T follicular helper cell (primary cell): ENCODE results near the gene CITED4.

Experiments used
- DNase-seq: peaks from one replicate; pipeline ENCODE4 v3.0.0-alpha.2; 2020; ENCODE audit warnings: low read depth

The CITED4 gene

DNA sequence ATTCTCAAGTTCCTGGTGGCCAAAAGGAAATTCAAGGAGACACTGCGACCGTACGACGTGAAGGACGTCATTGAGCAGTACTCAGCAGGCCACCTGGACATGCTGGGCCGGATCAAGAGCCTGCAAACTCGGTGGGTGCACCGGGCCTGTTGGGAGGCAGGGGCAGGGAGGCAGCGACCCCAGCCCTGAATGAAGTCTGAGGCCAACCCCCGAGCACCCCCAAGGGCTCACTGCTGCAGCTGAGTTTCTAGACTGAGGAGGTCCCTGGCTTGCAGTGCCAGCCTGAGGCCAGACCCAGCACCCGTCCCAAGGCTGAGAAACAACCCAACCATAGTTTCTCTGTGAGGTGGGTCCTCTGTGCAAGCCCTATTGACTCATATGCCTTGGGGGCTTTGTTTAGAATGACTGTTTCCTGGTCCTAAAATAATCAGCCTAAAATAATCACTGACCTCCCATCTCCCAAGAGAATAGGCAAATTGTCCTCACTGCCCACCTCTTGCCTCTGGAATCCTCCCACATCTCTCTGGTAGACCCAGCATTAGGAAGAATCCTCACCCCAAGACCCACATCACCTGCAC lies 27.1 kb downstream of the CITED4 start:
- DNase-seq, result no peak

GRCh38 chr1:40833979-40834378 lies 28.2 kb downstream of the CITED4 start:
- DNase-seq, result no peak

- DNase-seq, result no peak
These were observed 31.0 kb downstream of the CITED4 start for GRCh38 chr1:40831001-40831732.

DNA sequence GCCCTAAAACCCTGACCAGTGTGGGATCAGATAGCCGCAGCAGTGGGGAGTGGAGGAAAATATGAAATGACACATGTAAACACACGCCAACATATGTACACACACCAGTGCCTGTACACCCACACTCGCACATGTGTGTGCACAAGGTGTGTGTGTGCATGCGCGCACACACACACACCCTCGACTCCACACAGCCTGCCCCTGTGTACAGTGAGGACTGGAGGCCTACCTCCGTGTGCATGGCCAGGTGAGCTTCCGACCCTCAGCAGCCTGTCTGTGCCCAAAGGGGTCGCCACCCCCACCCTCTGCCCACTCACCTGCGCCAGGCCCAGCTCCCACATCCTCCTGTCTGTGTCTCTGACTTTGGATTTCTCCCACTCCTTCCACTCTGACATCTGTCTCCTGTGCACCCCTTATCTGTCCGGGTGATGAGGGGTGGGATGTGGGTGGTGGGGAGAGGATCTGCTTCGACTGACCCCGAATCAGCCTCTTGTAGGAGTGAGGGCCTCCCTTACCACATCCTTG lies 31.7 kb downstream of the CITED4 start:
- DNase-seq, result no peak

DNA sequence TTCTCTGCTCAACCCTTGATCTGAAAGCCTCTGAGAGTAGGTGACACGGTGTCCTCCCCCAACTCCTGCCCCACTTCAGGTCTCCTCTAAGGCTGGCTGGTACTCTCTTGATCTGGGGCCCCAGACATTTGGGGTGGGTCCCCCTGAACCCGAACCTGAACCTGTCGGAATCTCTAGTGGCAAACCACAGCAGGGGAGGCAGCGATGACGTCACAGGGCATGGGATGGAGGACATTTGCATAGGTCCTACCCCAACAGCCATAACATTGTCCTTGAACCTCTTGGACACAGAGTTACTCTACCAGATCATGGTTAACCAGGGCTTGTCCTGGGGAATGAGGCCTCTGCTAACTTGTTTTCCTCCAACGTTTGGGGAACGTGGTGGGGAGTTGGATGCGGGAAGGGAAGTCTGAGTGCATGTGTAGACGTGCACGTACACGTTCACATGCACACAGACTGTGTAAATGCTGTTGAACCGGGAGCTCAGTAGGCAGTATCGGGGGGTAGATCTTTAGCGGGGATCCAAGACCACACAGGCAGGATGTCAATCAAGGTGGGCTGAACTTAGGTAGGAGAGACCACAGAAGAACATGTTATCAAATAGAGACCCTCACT lies 32.4 kb downstream of the CITED4 start:
- no peak for DNase-seq

DNA sequence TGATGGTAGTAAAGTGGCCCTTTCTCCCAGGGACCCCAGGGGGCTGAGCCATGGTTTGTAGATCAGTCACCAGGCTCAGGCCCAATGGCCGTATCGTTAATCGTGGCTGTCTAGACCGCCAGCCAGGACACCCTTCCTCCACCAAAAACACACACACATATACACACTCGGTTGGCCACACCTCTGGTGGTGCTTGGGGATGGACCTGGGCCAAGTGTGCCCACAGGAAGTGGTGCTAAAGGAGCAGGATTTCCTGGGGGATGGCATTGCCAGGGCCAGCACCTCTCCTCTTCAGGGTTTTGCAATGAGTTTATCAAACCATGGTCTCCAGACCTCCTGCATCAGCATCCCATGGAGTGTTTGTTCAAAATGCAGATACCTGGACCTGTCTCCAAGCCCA lies 36.2 kb downstream of the CITED4 start:
- DNase-seq, result no peak

DNA sequence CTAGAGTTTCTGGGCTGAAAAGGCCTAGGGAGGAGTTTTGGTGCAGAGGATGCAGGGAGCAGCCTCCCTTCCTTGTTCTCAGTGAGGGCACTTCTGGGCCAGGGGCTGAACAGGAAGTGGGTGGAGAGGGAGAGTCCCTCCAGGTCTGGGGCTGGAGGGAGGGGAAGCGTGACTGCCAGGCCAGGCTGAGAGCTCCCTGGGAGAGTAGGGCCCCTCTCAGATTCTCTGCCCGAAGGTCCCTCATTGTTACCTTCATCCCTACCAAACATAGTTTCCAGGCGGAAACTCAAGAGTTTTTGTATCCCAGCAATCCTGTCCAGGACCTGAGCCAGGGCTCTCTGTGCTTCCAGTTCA lies 36.8 kb downstream of the CITED4 start:
- no peak for DNase-seq

- no peak for DNase-seq
These were observed 37.4 kb downstream of the CITED4 start for GRCh38 chr1:40824591-40825434.

DNA sequence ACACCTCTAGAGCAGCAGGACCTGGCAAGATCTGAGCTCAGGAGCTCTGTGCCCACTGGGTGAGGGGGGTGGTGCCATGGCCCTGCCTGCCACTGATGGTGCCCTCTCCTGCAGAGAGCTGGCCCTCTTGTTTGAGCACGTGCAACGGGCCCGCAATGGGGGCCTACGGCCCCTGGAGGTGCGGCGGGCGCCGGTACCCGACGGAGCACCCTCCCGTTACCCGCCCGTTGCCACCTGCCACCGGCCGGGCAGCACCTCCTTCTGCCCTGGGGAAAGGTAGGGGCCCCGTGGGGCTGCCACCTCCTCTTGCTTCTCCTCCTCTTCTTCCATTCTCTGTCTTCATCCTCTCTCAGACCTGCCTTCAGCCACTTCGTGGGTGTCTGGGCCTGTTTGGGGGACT lies 38.2 kb downstream of the CITED4 start:
- no peak for DNase-seq

DNA sequence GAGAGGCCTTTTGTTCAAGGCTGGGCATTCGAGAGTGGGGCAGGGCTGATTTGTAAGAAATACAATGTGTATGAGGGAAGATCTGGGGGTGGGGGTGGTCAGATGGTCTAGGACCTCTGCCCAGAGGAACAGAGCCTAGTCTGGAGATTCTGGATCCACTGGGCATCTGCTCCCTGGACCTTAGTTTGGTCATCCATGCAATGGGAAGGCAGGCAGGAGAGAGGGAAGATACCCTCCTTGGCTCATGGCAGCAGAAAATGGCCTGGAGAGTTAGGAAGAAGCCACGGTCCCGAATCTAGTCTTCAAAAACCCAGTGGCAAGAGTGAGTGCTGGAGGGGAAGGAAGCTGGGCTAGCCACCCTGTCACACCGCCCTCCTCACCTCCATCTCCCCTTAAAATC lies 38.8 kb downstream of the CITED4 start:
- DNase-seq, result no peak

DNA sequence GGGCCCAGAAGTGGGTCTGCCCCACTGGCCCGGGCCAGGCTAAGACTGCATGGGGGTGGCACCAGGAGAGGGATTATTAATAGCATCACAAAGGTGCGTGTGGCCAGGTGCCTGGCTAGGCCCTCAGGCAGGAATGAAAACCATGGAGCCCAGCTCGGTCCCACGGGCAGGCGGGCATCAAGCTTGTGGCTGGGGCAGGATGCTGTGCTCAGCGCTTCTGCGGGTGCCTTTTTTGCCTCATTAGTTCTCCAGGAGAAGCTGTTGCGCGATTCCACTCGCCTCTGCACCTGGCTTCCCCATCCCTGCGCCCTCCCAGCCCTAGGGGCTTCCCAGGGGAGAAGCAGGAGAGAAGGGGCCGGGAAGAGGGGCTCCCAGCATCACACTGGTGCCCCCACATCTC lies 39.3 kb downstream of the CITED4 start:
- DNase-seq, result no peak

DNA sequence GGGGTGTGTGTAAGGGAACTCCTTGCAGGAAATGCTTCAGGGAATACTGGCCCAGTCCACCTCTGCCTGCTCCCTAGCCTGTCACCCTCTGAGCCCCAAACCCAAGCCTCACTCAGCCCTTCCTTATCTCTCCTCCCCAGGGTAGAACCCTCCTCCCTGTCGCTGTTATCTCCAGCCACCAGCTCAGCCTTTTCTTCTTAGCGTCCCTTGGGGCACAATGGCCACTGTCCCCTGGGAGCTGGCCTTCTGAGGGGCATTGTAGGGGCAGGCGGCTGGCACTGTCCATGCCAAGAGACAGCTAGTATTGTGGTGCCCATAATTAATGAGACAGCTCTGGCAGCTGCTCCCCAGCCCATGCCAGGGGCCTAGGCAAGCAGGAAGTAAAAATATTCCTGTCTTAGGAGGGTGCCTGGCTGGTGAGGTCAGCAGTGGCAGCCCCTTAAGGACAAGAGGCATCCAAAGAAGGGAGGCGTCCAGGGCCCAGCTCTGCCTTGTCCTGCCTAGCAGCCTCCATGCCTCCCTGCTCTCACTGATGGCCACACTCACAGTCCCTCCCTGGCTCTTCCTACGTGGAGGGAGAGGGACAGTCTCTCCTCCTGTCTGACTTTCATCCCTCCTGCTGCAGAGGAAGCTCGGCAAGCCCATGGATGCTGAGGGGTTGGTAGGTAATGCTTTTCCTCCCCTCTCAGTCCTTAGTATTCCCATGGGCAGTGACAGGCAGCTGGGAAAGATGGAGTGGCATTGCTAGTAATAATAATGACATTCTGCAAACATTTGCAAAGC lies 41.1 kb downstream of the CITED4 start:
- DNase-seq, result no peak

DNA sequence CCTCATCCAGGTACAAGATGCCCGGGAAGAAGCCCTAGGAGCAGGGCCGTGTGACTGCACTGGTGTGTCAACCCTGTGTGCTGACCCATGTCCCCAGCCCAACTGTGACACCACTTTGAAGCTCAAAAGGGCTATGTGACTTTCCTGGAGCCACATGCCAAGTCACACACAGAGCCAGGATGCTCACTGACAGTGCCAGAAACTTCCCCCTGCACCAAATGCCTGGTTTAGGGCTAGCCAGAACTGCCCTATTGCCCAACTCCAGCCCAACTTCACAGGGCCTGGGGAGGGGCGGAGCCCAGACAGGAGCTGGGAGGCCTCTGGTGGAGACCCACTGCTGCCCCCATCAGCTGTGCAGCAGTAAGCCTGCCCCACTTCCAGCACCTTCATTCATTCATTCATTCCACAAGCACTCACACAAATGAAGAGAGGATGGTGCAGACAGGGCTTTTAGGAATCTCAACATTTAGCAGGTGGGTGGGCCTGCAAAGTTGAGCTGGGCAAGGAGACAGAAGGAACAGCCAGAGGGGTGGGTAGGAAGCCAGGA lies 41.8 kb downstream of the CITED4 start:
- DNase-seq, result no peak

DNA sequence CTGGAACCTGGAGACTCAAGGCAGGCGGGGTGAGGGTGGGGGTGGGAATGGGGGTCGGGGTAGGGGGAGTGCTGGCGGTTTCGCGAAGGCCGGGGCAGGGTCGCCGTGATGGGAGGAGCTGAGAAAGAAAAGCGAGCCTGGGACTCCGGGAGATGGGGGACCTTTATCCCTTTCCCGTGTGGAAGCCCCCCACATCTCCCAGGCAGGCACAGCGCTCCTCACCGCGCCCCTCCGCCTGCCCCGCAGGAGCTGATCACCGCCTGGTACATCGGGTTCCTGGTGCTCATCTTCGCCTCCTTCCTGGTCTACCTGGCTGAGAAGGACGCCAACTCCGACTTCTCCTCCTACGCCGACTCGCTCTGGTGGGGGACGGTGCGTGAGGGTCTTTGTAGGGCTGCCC lies 43.1 kb downstream of the CITED4 start:
- DNase-seq, result no peak

DNA sequence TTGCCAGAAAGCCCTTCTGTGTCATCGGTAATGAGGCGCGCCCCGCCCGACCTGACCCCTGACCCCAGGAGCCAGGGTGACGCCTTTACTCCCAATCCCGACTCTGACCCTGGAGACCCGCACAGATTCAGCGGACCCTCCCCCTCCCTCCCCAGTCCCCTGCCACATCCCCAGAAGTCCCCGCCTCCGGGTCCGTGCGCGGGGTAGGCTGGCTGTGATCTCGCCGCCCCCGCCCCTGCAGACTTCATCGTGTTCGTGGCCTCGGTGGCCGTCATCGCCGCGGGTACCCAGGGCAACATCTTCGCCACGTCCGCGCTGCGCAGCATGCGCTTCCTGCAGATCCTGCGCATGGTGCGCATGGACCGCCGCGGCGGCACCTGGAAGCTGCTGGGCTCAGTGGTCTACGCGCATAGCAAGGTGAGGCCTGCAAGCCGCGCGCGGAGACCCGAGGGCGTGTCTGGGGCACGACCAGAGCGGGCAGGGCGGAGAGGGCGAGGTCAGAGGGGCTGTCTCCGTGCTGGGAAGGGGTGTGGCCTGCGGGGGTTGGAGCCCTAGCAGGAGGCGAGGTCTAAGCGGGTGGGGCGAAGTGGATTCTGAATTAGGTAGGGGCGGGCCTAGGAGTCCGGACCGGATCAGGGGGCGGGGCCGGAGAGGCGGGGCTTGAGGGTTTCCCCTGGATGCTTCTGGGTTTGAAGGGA lies 43.8 kb downstream of the CITED4 start:
- peak; percentile 84 for DNase-seq

DNA sequence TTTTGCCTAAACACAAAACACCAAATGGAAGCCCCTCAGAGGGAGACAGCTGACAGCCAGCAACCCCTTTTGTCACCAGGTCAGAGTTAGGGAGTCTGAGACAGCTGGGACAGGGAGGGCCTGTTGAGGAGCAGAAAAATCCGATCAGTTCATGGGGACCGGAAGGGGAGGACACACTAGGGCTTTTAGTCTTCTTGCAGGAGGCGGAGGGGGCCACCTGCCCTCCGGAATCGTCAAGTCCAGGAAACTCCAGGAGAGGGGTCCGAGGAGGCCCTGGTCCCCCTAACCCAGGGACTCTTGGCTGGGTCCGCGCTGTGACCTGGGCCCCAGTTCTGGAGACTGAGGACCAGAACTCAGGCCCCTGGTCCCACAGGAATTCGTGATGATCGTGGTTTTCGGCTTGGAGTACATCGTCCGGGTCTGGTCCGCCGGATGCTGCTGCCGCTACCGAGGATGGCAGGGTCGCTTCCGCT lies 44.3 kb downstream of the CITED4 start:
- no peak for DNase-seq

- no peak for DNase-seq
These were observed 46.7 kb downstream of the CITED4 start for GRCh38 chr1:40815420-40815819.
